Measurements from ENCODE around the gene OR2D2.

DNA sequence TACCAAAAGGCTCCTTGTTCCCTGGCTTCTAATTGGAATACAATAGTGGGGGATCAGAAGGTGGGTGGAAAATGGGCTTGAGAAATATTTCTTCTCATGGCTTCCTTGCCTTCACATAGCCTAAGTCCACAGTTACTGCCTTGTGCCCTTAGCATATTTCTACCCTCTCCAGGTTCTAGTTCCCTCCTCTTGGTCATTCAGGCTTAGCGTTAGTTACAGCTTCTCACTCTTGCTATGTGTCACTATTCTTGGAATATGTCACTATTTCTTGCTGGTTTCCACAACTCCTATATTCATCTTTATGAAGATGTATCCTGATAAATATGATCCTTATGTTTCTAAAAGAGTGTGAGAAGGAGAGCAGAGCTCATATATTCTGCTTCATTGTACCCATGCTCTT is 2.5 kb downstream of the OR2D2 start:
- TF ChIP-seq, protein P1, sequence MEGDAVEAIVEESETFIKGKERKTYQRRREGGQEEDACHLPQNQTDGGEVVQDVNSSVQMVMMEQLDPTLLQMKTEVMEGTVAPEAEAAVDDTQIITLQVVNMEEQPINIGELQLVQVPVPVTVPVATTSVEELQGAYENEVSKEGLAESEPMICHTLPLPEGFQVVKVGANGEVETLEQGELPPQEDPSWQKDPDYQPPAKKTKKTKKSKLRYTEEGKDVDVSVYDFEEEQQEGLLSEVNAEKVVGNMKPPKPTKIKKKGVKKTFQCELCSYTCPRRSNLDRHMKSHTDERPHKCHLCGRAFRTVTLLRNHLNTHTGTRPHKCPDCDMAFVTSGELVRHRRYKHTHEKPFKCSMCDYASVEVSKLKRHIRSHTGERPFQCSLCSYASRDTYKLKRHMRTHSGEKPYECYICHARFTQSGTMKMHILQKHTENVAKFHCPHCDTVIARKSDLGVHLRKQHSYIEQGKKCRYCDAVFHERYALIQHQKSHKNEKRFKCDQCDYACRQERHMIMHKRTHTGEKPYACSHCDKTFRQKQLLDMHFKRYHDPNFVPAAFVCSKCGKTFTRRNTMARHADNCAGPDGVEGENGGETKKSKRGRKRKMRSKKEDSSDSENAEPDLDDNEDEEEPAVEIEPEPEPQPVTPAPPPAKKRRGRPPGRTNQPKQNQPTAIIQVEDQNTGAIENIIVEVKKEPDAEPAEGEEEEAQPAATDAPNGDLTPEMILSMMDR (IDR thresholded peaks at IDR 0.05), result no peak
- no peak for TF ChIP-seq POLR2A (IDR thresholded peaks at IDR 0.05)
